Activated B cell treated with CpG ODN at 0.5 μM for 24 hours (primary cell): ENCODE measurements around the gene DGKI. TPM values are rescaled to one million over a fixed set of nuclear protein-coding genes. Genes with fewer than 3 reads are reported as not detected.

Experiments
- ATAC-seq: fragments of 200-7000 bp; cut with Tn5 transposase; one replicate; pipeline ENCODE4 v1.10.0; 2021; ENCODE audit warnings: low read depth, mild to moderate bottlenecking, moderate library complexity
- CTCF ChIA-PET: fragments of 350-600 bp; sonication (Branson Sonifier 250); formaldehyde crosslinking; loops from one replicate; lab custom pipeline; 2021; ENCODE audit warnings: antibody characterized with exemption; lab: Charles Lee
- POLR2A ChIA-PET: fragments of 350-600 bp; sonication (Branson Sonifier 250); formaldehyde crosslinking; loops from one replicate; lab custom pipeline; 2021; ENCODE audit warnings: antibody characterized with exemption; lab: Charles Lee
- DNase-seq: peaks from one replicate; pipeline ENCODE4 v3.0.0; 2022
- H3K27ac Mint-ChIP-seq: one replicate; pipeline ENCODE4 v1.8.0; 2020; ENCODE audit warnings: mixed read lengths
- H3K27me3 Mint-ChIP-seq: one replicate; pipeline ENCODE4 v1.8.0; 2021; ENCODE audit warnings: mixed read lengths
- H3K36me3 Mint-ChIP-seq: one replicate; pipeline ENCODE4 v1.8.0; 2021; ENCODE audit warnings: low read depth, mixed read lengths
- H3K4me1 Mint-ChIP-seq: one replicate; pipeline ENCODE4 v1.8.0; 2021; ENCODE audit warnings: mixed read lengths
- H3K4me3 Mint-ChIP-seq: one replicate; pipeline ENCODE4 v1.8.0; 2020; ENCODE audit warnings: mild to moderate bottlenecking, mixed read lengths
- H3K9me3 Mint-ChIP-seq: one replicate; pipeline ENCODE4 v1.8.0; 2020; ENCODE audit warnings: mixed read lengths
- CTCF ChIP-seq: fragments of 200-600 bp; IDR thresholded peaks from one replicate; pipeline ENCODE4 v1.8.0; 2022; ENCODE audit warnings: antibody characterized with exemption, mild to moderate bottlenecking
- intact Hi-C: fragments of 100-400 bp; cut with micrococcal nuclease; formaldehyde crosslinking; loops from one replicate; pipeline ENCODE4 v1.15.1; 2024
- total RNA-seq: library from RNA; stranded (reverse); gene quantifications from 2 replicates; pipeline ENCODE4 v1.2.3, GENCODE V29; 2022

Gene DGKI
- total RNA-seq, 1 donor from 2014 or later, result not detected

GRCh38 chr7:137342265-137342664, 504.5 kb downstream of the DGKI start:
- no peaks in the 10 kb centered on the region for H3K27me3 Mint-ChIP-seq
- ChIA-PET CTCF (no interaction called here), POLR2A (no interaction called here)
- no peak for TF ChIP-seq CTCF
- DNase-seq, result no peak
- H3K27ac Mint-ChIP-seq, result no peak overlapping the region
- ATAC-seq, result no peak
- no peaks in the 10 kb centered on the region for H3K4me1 Mint-ChIP-seq
- H3K9me3 Mint-ChIP-seq, result no peaks in the 10 kb centered on the region
- no peaks in the 10 kb centered on the region for H3K36me3 Mint-ChIP-seq
- intact Hi-C loops, result no loop called here
- no peak overlapping the region for H3K4me3 Mint-ChIP-seq

GRCh38 chr7:137337902-137338301, 508.9 kb downstream of the DGKI start:
- POLR2A ChIA-PET, result no interaction called here
- Mint-ChIP-seq H3K4me1 (no peaks in the 10 kb centered on the region), H3K27ac (no peak overlapping the region), H3K36me3 (no peaks in the 10 kb centered on the region), H3K27me3 (no peaks in the 10 kb centered on the region), H3K4me3 (no peak overlapping the region), H3K9me3 (peaks cover 4% of the 10 kb centered on the region)
- TF ChIP-seq CTCF, result no peak
- ATAC-seq, result no peak
- CTCF ChIA-PET, result no interaction called here
- no peak for DNase-seq
- intact Hi-C loops, result no loop called here

- Mint-ChIP-seq H3K36me3 (no peaks in the 10 kb centered on the region), H3K27me3 (no peaks in the 10 kb centered on the region), H3K4me1 (no peaks in the 10 kb centered on the region), H3K27ac (no peak overlapping the region), H3K9me3 (peaks cover 4% of the 10 kb centered on the region), H3K4me3 (no peak overlapping the region)
- DNase-seq, result no peak
- intact Hi-C loops, result no loop called here
- ChIA-PET POLR2A (no interaction called here), CTCF (no interaction called here)
- ATAC-seq, result no peak
- no peak for TF ChIP-seq CTCF
Measured at GRCh38 chr7:137335814-137336213, 511.0 kb downstream of the DGKI start.

DNA sequence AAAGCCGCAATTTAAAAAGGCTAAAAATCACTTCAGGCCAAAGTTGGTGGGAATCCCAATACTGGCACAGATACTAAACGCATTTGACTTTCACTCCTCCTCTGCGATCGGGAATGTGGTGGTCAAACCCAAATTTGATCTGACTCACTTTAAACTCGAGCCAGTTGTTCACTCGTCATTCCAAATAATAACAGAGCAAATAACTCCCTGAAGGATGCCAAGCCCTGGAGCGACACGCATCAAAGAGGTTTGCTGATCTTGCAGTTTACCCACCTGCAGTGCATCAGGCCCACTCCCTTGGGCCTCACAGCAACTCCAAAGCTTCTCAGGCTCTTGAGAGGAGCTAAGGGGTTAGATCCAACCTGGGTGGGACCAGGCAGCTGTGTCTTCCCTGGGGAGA, 515.4 kb downstream of the DGKI start:
- no peaks in the 10 kb centered on the region for H3K27me3 Mint-ChIP-seq
- CTCF ChIA-PET, result no interaction called here
- no peak for ATAC-seq
- POLR2A ChIA-PET, result interaction anchor here (0.5 kb wide), 1 partner anchor 14 kb away, joined by 3 read pairs; no protein-coding TSS in a partner anchor
- TF ChIP-seq CTCF, result no peak
- peaks cover 13% of the 10 kb centered on the region for H3K9me3 Mint-ChIP-seq
- DNase-seq, result no peak
- no peaks in the 10 kb centered on the region for H3K4me1 Mint-ChIP-seq
- H3K27ac Mint-ChIP-seq, result no peak overlapping the region
- H3K4me3 Mint-ChIP-seq, result no peak overlapping the region
- no peaks in the 10 kb centered on the region for H3K36me3 Mint-ChIP-seq
- intact Hi-C loops, result no loop called here

Other genes with a start within 250 kb of the DGKI start
- 16.6 and 21.7 TPM in 2 replicates for gene CREB3L2, start 155.1 kb upstream of the DGKI start, total RNA-seq
- not detected in 2 replicates for gene AKR1D1, start 229.5 kb upstream of the DGKI start, total RNA-seq